Activated CD8-positive, alpha-beta memory T cell treated with anti-CD3 and anti-CD28 coated beads, Interleukin-2, amount 50 U/mL, for 4 hours (primary cell): ENCODE measurements around the gene NMU.
"Not testable (repeated sequence)": the region's sequence is repeated elsewhere in the genome, so short reads cannot be mapped to it uniquely, and the experiment has no call there.

Experiments used
- DNase-seq: peaks from one replicate; pipeline ENCODE4 v3.0.0-alpha.2; 2020

The NMU gene

DNA sequence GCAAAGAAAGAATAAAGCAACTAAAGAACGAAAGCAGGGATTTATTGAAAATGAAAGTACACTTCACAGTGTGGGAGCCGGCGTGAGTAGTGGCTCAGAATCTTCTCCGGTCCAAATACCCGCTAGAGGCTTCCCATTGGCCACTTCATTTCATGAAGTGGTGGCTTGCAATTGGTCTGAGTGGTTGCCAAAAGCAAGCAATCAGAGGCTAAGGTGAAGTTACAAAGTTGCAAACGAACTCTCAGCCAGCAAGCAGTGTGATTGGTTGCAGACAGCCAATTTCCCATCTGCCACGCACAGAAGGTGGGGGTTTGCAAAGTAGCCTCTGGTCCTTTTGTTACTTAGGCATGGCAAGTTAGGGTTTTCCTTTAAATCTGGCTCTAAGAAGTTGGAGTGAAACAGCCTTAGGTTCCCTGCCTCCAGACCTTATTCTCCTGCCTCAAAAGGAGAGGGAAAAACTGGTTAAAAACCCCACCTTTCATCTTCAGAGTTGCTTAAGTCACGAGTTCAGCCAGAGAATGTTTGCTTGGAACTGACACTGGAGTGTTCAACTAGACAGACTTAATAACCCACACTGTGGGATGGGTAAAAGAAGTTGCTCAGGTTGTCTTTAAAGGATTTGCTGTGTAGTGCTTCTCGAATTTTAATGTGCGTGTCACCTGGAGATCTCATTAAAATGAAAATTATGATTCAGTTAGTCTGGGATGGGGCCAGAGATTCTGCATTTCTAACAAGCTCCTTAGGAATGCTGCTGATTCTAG lies 82.5 kb downstream of the NMU start:
- DNase-seq: no peak

DNA sequence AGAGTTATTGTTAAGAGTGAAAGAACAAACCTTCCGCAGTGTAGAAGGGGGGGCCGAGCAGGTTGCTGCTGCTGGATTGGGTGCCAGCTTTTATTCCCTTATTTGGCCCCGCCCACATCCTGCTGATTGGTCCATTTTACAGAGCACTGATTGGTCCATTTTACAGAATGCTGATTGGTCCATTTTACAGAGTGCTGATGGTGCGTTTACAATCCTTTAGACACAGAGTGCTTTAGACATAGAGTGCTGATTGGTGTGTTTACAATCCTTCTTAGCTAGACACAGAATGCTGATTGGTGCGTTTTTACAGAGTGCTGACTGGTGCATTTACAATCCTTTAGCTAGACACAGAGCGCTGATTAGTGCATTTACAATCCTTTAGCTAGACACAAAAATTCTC lies 84.1 kb downstream of the NMU start:
- DNase-seq: not testable (repeated sequence)

DNA sequence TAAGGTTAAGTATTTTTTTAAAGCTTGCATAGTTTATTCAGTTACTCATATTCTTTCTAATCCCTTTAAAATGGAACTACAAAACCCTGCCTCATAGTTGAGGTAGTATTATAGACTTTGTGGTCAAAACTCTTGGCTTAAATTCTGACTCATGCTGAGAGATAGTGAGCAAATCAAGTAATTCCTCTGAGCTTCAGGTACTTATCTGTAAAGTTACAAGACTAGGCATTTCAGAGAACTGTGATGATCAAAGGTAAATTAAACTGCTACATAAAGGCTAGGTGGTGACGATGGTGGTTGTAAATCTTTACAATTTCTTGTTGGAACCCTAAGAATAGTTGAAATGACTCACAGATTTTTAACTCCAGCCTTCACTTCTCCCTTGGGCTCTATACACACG lies 86.2 kb downstream of the NMU start:
- DNase-seq: no peak

DNA sequence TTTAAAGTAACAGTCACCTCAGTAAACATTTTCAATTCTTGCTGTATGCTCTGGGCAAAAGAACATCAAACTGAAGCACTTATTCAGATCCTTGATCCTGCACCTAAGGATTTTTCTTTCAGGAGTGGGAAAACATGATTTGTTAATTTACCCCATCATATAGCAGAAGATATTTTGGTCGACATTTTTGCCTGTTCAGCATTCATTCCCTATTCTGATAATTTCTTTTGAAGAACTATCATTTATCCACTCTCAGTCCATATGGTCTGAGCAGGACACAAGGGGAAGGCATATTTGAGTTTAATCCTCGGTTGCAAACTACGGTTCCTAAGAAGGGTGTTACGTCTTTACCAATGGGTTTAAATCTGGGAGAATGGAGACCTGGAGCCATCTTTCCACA lies 88.2 kb downstream of the NMU start:
- DNase-seq: no peak

DNA sequence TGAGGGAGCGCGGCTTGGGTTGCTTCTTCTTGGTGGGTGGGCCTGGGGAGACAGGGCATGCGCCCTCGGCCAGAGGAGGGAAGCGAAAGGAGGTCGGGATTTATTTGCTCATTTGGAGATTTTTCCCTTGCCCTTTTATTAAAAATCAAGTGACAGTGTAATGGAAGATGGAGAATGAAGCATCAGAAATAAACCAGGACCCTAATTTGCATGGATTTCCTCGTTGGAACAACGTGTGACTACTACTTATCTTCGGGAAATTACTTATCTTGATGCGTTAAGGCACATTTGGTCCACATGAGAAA lies 88.7 kb downstream of the NMU start:
- DNase-seq: no peak

DNA sequence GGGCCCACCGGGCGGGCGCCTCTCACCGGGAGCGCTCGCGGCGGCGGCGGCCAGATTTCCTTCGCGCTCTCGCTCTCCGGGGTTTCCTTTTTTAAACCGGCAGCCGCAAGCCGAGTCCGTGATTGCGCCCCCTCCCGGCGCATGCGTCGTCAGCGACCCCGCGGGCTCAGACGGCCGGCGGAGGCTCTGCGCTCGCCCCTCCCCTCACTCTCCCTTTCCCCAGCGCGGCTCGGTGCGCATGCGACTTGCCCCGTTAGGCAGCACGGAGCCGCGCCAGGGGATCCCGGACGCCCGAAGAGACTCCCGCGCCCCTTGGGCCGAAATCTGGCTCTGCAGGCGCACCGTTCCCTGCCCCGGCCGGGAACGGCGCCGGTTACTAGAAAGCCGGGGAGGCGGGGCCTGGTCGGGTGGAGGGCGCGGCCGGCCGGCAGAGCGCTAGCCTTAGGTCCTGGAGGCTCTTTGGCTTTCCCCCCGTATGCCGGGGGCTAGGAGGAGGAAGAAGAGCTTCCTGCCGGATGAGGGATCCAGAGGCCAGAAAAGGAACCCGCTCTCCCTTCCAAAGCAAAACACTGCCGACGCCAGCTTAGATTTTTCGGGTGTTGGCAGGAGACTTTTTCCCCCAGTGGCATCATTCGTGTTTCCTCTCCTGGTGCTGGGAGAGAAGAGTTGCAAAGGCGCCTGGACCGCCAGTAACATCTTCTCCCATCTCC lies 89.2 kb downstream of the NMU start, which contains the start of gene CLOCK:
Gene CLOCK, minus strand, starts transcription at position 154 of the 710 bp plus-strand sequence. CDS start 64,124 bp downstream, outside the sequence.
- peak; percentile 84 for DNase-seq

DNA sequence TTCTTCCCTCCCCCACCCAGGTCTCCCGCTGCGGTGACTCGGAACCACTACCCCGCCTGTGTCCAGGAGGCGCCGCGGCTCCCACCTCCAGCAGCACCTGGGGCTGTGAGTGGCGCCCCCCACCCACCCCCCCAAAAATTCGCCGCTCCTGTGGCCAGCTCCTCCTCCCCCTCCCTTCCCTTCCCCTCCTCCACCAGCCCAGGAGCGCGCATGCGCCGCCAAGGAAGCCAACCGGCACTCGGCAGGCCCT lies 89.7 kb downstream of the NMU start:
- no peak for DNase-seq

DNA sequence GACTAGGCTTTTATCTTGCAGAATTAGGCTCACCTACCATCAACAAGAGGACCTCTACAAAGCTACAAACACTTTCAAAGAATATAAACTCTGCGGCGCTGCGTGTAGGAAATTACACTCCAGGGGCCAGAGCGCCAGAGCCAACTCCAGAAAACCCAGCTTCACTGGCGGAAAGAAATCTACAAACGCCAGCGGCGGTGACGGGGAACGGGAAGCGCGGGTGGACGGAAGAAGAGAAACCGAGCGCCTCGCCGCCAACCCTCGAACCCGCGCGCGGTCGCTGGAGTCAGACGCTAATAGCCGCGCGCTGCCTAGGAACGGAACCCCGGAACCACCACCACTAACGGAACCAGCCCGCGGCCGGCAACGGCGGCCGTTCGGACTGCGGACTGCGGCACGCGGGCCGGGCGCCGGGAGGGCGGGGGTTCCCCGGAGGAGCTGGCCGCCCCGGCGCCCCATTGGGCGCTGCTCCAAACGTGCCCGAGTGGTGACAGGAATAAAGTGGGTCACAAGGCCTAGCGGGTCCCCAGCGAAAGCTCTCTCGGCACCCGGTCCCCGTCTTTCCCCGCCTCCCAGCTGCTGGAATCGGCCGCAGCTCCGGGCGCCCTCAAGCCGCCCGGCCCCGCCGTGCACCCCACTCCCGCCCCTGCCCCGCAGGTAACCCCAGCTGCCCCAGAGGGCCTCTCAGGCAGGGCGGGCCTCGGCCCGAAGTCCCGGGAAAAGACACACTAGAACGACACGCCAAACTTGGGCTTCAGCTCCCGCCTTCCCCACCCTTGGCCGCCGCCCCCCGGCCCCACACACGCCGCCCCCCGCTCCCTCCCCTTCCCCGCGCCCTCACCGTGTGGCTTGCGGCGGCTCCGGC lies 90.2 kb downstream of the NMU start:
- DNase-seq: peak; percentile 61
